Measurements from ENCODE around the gene SLX9.

SLX9 gene

GRCh38 chr21:44950351-44950750 is 10.5 kb downstream of the SLX9 start:
- Histone ChIP-seq H3K27me3 (no peaks in the 10 kb centered on the region), H3K9me3 (no peaks in the 10 kb centered on the region), H3K36me3 (peaks cover 52% of the 10 kb centered on the region), H3K4me1 (no peaks in the 10 kb centered on the region), H3K4me3 (ENCODE audit: low read depth, low read length) (no peak overlapping the region)
- TF ChIP-seq CTCF (IDR thresholded peaks at IDR 0.05; ENCODE audit: low read depth, low read length) = no peak
- no peak for DNase-seq

GRCh38 chr21:44951186-44951915 is 11.5 kb downstream of the SLX9 start:
- H3K9me3 ChIP-seq = no peaks in the 10 kb centered on the region
- no peaks in the 10 kb centered on the region for H3K4me1 ChIP-seq
- peaks cover 57% of the 10 kb centered on the region for H3K36me3 ChIP-seq
- H3K4me3 ChIP-seq (ENCODE audit: low read depth, low read length) = no peak overlapping the region
- no peaks in the 10 kb centered on the region for H3K27me3 ChIP-seq
- no peak for DNase-seq
- TF ChIP-seq CTCF (IDR thresholded peaks at IDR 0.05; ENCODE audit: low read depth, low read length) = no peak

- Histone ChIP-seq H3K9me3 (no peaks in the 10 kb centered on the region), H3K36me3 (peaks cover 63% of the 10 kb centered on the region), H3K4me1 (no peaks in the 10 kb centered on the region), H3K4me3 (ENCODE audit: low read depth, low read length) (no peak overlapping the region), H3K27me3 (no peaks in the 10 kb centered on the region)
- DNase-seq = no peak
- no peak for TF ChIP-seq CTCF (IDR thresholded peaks at IDR 0.05; ENCODE audit: low read depth, low read length)
Observed at GRCh38 chr21:44952116-44952928, 12.5 kb downstream of the SLX9 start.

- Histone ChIP-seq H3K27me3 (no peaks in the 10 kb centered on the region), H3K36me3 (peaks cover 64% of the 10 kb centered on the region), H3K9me3 (no peaks in the 10 kb centered on the region), H3K4me1 (no peaks in the 10 kb centered on the region), H3K4me3 (ENCODE audit: low read depth, low read length) (no peak overlapping the region)
- no peak for TF ChIP-seq CTCF (IDR thresholded peaks at IDR 0.05; ENCODE audit: low read depth, low read length)
- DNase-seq = no peak
Observed at GRCh38 chr21:44952929-44953627, 13.2 kb downstream of the SLX9 start.

GRCh38 chr21:44953628-44954021 is 13.8 kb downstream of the SLX9 start:
- H3K9me3 ChIP-seq = no peaks in the 10 kb centered on the region
- no peaks in the 10 kb centered on the region for H3K27me3 ChIP-seq
- H3K36me3 ChIP-seq = peaks cover 70% of the 10 kb centered on the region
- no peak overlapping the region for H3K4me3 ChIP-seq (ENCODE audit: low read depth, low read length)
- DNase-seq = no peak
- no peaks in the 10 kb centered on the region for H3K4me1 ChIP-seq
- TF ChIP-seq CTCF (IDR thresholded peaks at IDR 0.05; ENCODE audit: low read depth, low read length) = no peak
